ENCODE data around the gene CASZ1.

- TF ChIP-seq CTCF (IDR thresholded peaks at IDR 0.05): no peak
- no peak for TF ChIP-seq POLR2A (IDR thresholded peaks at IDR 0.05)
These were observed 137.2 kb downstream of the CASZ1 start for GRCh38 chr1:10659218-10659617.

Measured in adrenal gland (tissue), 5 donors.